Measurements from ENCODE around the gene AKAP6.

Gene AKAP6

DNA sequence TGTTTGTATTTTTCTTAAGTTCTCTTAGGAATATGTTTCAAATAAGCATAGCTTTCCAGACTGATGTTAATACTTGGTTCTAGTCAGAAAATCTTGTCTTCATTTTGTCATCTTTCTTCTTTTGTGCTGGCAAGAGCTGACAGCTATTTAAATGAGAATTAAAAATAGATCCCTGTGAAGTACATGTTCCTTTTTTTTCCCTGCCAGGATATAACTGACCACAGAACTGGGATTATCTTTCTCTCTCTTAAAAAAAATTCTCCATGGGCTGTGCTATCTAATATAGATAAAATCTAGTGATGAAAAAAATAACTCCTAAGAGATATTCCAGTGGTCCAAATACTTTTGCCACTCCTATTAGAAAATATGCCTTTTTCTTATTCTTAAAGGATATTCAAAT lies 163.4 kb downstream of the AKAP6 start:
- no peak for DNase-seq

- DNase-seq = peak; percentile 38
Measured at GRCh38 chr14:32494609-32495434, 165.7 kb downstream of the AKAP6 start.

GRCh38 chr14:32495435-32495734 lies 166.3 kb downstream of the AKAP6 start:
- no peak for DNase-seq

GRCh38 chr14:32497248-32497647 lies 168.2 kb downstream of the AKAP6 start:
- DNase-seq = no peak

- no peak for DNase-seq
Measured at GRCh38 chr14:32507029-32507984, 178.2 kb downstream of the AKAP6 start.

- no peak for DNase-seq
Measured at GRCh38 chr14:32508281-32508680, 179.2 kb downstream of the AKAP6 start.

DNA sequence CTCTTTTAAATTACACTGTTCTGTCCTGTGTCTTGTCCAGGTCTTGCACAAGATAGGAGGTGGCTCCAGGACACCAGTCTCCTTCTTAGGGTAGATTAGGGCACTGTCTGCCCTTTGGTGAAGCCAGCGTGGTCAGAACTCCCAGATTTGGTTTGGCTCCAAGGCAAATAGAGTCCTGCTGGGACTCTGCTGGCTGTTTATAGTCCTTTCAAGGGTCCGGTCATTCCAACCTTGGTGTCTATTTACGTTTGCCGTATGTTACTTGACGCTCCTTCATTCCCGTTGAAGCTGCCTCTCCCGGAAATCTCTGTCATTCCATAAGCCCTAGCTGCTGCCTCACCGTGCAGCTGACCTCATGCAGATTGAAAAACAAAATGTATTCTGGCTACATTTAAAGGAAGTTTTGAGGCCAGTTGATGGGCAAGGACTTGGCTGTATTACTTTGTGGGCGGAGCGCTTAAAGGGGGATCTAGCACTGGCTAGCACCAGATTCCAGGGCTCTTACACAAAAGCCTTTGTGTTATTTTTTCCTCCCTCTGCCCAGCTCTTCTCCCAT lies 180.6 kb downstream of the AKAP6 start:
- DNase-seq = peak; percentile 70

- no peak for DNase-seq
Measured at GRCh38 chr14:32510815-32511214, 181.7 kb downstream of the AKAP6 start.

- DNase-seq = no peak
Measured at GRCh38 chr14:32512348-32512747, 183.2 kb downstream of the AKAP6 start.

DNA sequence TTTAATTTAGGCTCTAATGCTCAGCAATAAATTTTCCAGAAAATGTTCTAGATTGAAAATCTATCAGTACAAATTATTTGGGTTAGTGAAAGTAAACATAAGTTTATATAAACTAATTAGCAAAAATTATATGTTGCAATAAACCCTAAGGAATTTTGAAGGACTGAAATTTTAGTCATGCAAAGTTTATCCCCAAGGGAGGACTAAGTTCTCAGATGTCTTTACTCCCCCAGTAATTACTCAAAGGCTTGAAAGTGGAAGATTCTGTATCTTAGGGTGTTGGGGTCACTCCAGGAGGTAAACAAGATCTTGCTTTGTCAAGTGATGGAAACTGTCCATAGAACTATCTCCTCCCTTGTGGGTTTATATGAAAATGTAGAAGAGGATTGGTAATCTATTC lies 183.7 kb downstream of the AKAP6 start:
- no peak for DNase-seq

GRCh38 chr14:32513571-32514009 lies 184.5 kb downstream of the AKAP6 start:
- no peak for DNase-seq

- no peak for DNase-seq
Measured at GRCh38 chr14:32514236-32514635, 185.1 kb downstream of the AKAP6 start.

GRCh38 chr14:32514681-32515080 lies 185.6 kb downstream of the AKAP6 start:
- no peak for DNase-seq

GRCh38 chr14:32524609-32525375 lies 195.7 kb downstream of the AKAP6 start:
- DNase-seq = no peak

GRCh38 chr14:32525591-32525990 lies 196.5 kb downstream of the AKAP6 start:
- DNase-seq = no peak

DNA sequence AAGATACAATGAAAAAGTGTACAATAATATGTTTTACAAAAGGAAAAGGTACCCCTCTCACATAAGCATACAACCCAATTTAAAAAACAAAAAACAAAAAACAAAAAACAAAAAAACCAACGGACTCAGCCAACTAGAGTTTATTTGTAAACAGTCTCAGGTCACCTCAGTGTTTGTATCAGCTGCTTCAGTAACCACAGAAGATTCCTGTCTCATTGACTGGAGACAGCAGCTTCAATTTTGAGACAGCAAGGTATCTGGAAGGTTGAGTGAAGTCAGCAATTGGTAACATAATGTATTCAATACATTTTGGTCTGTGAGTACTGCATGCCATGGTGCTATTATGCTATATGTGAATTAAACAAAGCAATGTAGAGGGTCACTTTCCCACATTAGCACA lies 201.7 kb downstream of the AKAP6 start:
- no peak for DNase-seq

DNA sequence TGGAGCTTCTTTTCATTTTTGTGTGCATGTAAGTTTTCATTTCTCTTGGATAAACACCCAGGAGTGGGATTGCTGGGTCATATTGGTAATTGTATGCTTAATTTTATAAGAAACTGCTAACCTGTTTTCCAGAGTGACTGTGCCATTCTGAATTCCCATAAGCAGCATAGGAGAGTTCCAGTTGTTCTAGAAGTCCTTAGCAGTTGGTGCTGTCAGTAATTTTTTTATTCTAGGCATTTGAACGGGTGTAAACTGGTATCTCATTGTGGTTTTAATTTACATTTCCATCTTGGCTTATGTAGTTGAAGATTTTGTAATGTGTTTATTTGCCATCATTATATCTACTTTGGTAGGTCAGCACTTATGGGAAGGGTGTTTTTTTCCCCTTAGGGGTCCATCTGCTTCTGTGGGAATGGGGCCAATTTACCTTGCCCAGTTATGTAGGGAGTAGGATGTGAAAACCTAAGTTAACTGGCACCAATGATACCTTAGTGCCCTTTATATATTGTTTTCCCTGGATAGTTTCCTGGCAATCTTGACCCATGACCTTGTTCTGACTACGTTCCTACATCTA lies 202.9 kb downstream of the AKAP6 start:
- DNase-seq = no peak

DNA sequence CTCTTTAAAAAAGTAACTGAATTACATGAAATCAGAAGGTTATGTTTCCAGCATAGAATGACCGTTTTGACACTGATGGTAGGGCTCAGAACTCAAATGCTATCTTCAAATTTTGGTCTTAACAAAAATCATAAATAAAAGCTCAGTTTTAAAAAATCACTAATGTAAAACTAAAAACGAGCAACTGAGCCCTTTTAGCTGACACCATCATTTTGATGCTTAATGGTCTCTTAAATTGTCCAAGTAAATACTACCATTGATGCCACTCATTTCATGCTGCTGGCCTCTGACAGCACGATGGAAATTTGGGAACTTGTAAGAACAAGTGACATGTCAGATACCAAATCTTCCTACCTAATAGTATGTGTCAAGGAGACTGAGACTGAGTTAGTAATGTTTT lies 205.0 kb downstream of the AKAP6 start:
- DNase-seq = no peak

- DNase-seq = no peak
Measured at GRCh38 chr14:32536175-32536574, 207.1 kb downstream of the AKAP6 start.

GRCh38 chr14:32537166-32537565 lies 208.1 kb downstream of the AKAP6 start:
- DNase-seq = no peak

DNA sequence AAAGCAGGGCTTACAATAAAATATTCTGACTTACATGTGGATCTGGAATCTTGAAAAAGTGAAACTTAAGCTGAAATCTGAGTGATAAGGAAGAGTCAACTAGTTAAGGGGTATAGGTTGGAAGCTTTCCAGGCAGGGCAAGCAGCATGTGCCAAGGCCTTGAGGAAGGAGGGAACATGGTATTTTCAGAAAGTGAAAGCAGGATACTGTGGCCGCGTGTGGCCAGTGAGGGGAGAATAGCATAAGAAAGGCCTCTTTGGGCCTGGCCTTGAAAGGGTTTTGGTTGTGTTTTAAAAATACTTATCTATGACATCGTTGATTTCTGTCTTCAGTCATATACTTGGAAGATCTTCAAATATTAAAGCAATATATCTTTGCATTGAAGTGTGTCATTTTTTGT lies 213.4 kb downstream of the AKAP6 start:
- DNase-seq = no peak

- DNase-seq = no peak
Measured at GRCh38 chr14:32545095-32545494, 216.0 kb downstream of the AKAP6 start.

Data from left hindlimb (tissue), 1 donor.